ENCODE data around the gene CLEC4M.

DNA sequence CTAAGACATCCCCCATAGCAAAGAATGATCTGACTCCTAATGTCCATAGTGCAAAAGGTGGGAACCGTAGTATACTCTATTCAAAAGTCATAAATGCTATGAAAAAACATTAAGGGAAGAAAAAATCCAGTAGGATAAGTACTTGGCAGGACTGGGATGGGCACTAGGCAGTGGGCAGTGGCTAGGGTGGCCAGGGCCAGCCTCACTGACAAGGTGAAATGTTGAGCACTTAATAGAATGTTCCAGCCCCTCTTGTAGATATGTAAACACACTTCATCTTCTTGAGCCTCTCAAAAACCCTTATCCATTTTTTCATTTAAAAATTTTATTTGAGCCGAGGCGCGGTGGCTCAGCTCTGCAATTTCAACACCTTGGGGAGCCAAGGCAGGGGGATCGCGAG is 29.7 kb upstream of the CLEC4M start:
- TF ChIP-seq, protein P1, sequence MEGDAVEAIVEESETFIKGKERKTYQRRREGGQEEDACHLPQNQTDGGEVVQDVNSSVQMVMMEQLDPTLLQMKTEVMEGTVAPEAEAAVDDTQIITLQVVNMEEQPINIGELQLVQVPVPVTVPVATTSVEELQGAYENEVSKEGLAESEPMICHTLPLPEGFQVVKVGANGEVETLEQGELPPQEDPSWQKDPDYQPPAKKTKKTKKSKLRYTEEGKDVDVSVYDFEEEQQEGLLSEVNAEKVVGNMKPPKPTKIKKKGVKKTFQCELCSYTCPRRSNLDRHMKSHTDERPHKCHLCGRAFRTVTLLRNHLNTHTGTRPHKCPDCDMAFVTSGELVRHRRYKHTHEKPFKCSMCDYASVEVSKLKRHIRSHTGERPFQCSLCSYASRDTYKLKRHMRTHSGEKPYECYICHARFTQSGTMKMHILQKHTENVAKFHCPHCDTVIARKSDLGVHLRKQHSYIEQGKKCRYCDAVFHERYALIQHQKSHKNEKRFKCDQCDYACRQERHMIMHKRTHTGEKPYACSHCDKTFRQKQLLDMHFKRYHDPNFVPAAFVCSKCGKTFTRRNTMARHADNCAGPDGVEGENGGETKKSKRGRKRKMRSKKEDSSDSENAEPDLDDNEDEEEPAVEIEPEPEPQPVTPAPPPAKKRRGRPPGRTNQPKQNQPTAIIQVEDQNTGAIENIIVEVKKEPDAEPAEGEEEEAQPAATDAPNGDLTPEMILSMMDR (conservative IDR thresholded peaks at IDR 0.05; ENCODE audit: low read depth, low read length) = no peak
- TF ChIP-seq EZH2 (IDR thresholded peaks at IDR 0.05; ENCODE audit: low read length, unreplicated experiment) (no peak), EZH2phosphoT487 (IDR thresholded peaks at IDR 0.05; ENCODE audit: borderline replicate concordance, low read length) (no peak)

Measured in PC-3 (cell line).